PC-3 (cell line): Measurements from ENCODE around the gene SCARB2. TPM values are rescaled to one million over a fixed set of nuclear protein-coding genes. Genes with fewer than 3 reads are reported as not detected.

ENCODE experiments used
- ATAC-seq: fragments of 200-7000 bp; cut with Tn5 transposase; 2 replicates; pipeline ENCODE4 v1.9.1; 2020; ENCODE audit warnings: mild to moderate bottlenecking, moderate library complexity
- BruUV-seq: library from RNA; stranded (reverse); fragments of 400-500 nt; replicated peaks from 2 replicates; lab custom pipeline; 2021; lab: Mats Ljungman, UMichigan
- CTCF ChIA-PET: fragments of 300-600 bp; sonication (Branson Sonifier 250); formaldehyde crosslinking; loops from one replicate; lab custom pipeline; 2022; ENCODE audit warnings: antibody characterized with exemption; lab: Charles Lee
- POLR2A ChIA-PET: fragments of 300-600 bp; sonication (Branson Sonifier 250); formaldehyde crosslinking; loops from one replicate; lab custom pipeline; 2022; ENCODE audit warnings: antibody characterized with exemption; ENCODE audit not compliant: unreplicated experiment; lab: Charles Lee
- DNase-seq: peaks from one replicate; pipeline ENCODE4 v3.0.0-alpha.2; 2015
- H2AFZ ChIP-seq: fragments of 300-600 bp; sonication (generic); 2 replicates; pipeline ENCODE4 v1.6.0; 2016; ENCODE audit warnings: antibody characterized with exemption, low read length
- H3F3A ChIP-seq: fragments of 300-600 bp; sonication (generic); one replicate; pipeline ENCODE4 v1.6.0; 2017; ENCODE audit warnings: antibody characterized with exemption, low read length, control low read depth, mild to moderate bottlenecking; ENCODE audit not compliant: unreplicated experiment
- H3K27ac ChIP-seq: fragments of 300-600 bp; sonication (generic); 2 replicates; pipeline ENCODE4 v1.5.1; 2016; ENCODE audit warnings: mild to moderate bottlenecking, low read length
- H3K27me3 ChIP-seq: fragments of 300-600 bp; sonication (generic); 2 replicates; pipeline ENCODE4 v1.6.1; 2016; ENCODE audit warnings: low read length, mixed read lengths
- H3K36me3 ChIP-seq: fragments of 300-600 bp; sonication (generic); 2 replicates; pipeline ENCODE4 v1.6.1; 2016; ENCODE audit warnings: low read depth, mixed run types, low read length, mixed read lengths
- H3K4me1 ChIP-seq: fragments of 300-600 bp; sonication (generic); 2 replicates; pipeline ENCODE4 v1.5.1; 2016; ENCODE audit warnings: low read length; ENCODE audit not compliant: insufficient read depth
- H3K4me2 ChIP-seq: fragments of 300-600 bp; sonication (generic); 2 replicates; pipeline ENCODE4 v1.6.0; 2016; ENCODE audit warnings: low read length
- H3K4me3 ChIP-seq: fragments of 300-600 bp; sonication (generic); 2 replicates; pipeline ENCODE4 v1.5.1; 2016; ENCODE audit warnings: mild to moderate bottlenecking, low read length, mixed read lengths
- H3K79me2 ChIP-seq: fragments of 300-600 bp; sonication (generic); 2 replicates; pipeline ENCODE4 v1.6.1; 2017; ENCODE audit warnings: low read length, mixed read lengths
- H3K9ac ChIP-seq: fragments of 300-600 bp; sonication (generic); 2 replicates; pipeline ENCODE4 v1.6.0; 2016; ENCODE audit warnings: mild to moderate bottlenecking, low read length
- H3K9me2 ChIP-seq: fragments of 300-600 bp; sonication (generic); replicated peaks from 2 replicates; pipeline ENCODE4 v1.6.1; 2016; ENCODE audit warnings: mixed run types, low read length, mixed read lengths
- H3K9me3 ChIP-seq: fragments of 300-600 bp; sonication (generic); 2 replicates; pipeline ENCODE4 v1.6.1; 2016; ENCODE audit warnings: low read length, mixed read lengths
- H4K20me1 ChIP-seq: fragments of 300-600 bp; sonication (generic); 2 replicates; pipeline ENCODE4 v1.6.1; 2016; ENCODE audit warnings: low read length, mixed read lengths
- CTCF ChIP-seq: fragments of 300-600 bp; sonication (generic); conservative IDR thresholded peaks from 2 replicates; pipeline ENCODE4 v1.5.1; 2017; ENCODE audit warnings: antibody characterized with exemption, low read depth, mild to moderate bottlenecking, low read length
- EZH2 ChIP-seq: fragments of 300-600 bp; sonication (generic); IDR thresholded peaks from one replicate; pipeline ENCODE4 v1.6.1; 2017; ENCODE audit warnings: antibody characterized with exemption, mild to moderate bottlenecking, low read length; ENCODE audit not compliant: unreplicated experiment
- EZH2phosphoT487 ChIP-seq: fragments of 300-600 bp; sonication (generic); IDR thresholded peaks from 2 replicates; pipeline ENCODE4 v1.6.1; 2018; ENCODE audit warnings: mild to moderate bottlenecking, antibody characterized with exemption, low read length, borderline replicate concordance
- intact Hi-C: fragments of 100-400 bp; cut with micrococcal nuclease; formaldehyde crosslinking; loops from 2 replicates; pipeline ENCODE4 v1.9.0; 2023
- total RNA-seq: library from RNA; depleted of rRNA; stranded (reverse); fragments of >200 nt; gene quantifications from 2 replicates; pipeline ENCODE4 v1.2.3, GENCODE V29; 2014

Gene SCARB2
- total RNA-seq, 1 experiment from 2014 or later = 56.3 TPM

- no TSS peak for BruUV-seq
Observed at GRCh38 chr4:76240236-76240635, 26.6 kb upstream of the SCARB2 start.

GRCh38 chr4:76238701-76239100 lies 25.1 kb upstream of the SCARB2 start:
- CTCF ChIA-PET = no interaction called here
- H3K4me1 ChIP-seq = peaks cover 14% of the 10 kb centered on the region

More at GRCh38 chr4:76240236-76240635, 26.6 kb upstream of the SCARB2 start:
- Histone ChIP-seq H3K79me2 (no peaks in the 10 kb centered on the region), H2AFZ (no peak overlapping the region), H3K9me2 (no peaks in the 10 kb centered on the region), H3K4me1 (peaks cover 10% of the 10 kb centered on the region), H3K9me3 (peaks cover 13% of the 10 kb centered on the region; the same call in 1 of the 2 replicates), H3K9ac (no peak overlapping the region), H3K4me3 (no peak overlapping the region), H3K36me3 (no peaks in the 10 kb centered on the region; the same call in 1 of the 2 replicates), H4K20me1 (no peaks in the 10 kb centered on the region), H3K27me3 (no peaks in the 10 kb centered on the region), H3K27ac (no peak overlapping the region), H3K4me2 (no peak overlapping the region), H3F3A (no peaks in the 10 kb centered on the region)
- intact Hi-C loops = no loop called here
- ChIA-PET CTCF (no interaction called here), POLR2A (no interaction called here)
- DNase-seq (no peak), ATAC-seq (no peak)
- TF ChIP-seq CTCF (no peak), EZH2 (no peak), EZH2phosphoT487 (no peak)

More at GRCh38 chr4:76238701-76239100, 25.1 kb upstream of the SCARB2 start:
- Histone ChIP-seq H3K9ac (no peak overlapping the region), H3K27ac (no peak overlapping the region), H3K27me3 (no peaks in the 10 kb centered on the region), H3K4me3 (no peak overlapping the region), H3F3A (no peaks in the 10 kb centered on the region), H3K9me2 (no peaks in the 10 kb centered on the region), H3K9me3 (peaks cover 13% of the 10 kb centered on the region; the same call in 1 of the 2 replicates), H3K4me2 (no peak overlapping the region), H3K36me3 (no peaks in the 10 kb centered on the region; the same call in 1 of the 2 replicates), H2AFZ (no peak overlapping the region), H4K20me1 (no peaks in the 10 kb centered on the region), H3K79me2 (no peaks in the 10 kb centered on the region)
- intact Hi-C loops = no loop called here
- ATAC-seq (no peak), DNase-seq (no peak)
- TF ChIP-seq EZH2 (no peak), EZH2phosphoT487 (no peak), CTCF (no peak)
- BruUV-seq = no TSS peak
- POLR2A ChIA-PET = no interaction called here
